ENCODE measurements around the gene NAB2. TPM values are rescaled to one million over a fixed set of nuclear protein-coding genes. Genes with fewer than 3 reads are reported as not detected.

The NAB2 gene
- total RNA-seq, 2 donors from 2014 or later: 19.0 to 65.5 TPM

- Histone ChIP-seq H3K4me1 (replicated peaks) (no peaks in the 10 kb centered on the region), H3K9me3 (no peaks in the 10 kb centered on the region), H3K27me3 (replicated peaks; ENCODE audit: insufficient read depth) (no peaks in the 10 kb centered on the region), H3K4me3 (no peak overlapping the region), H3K36me3 (no peaks in the 10 kb centered on the region), H3K27ac (no peak overlapping the region)
- no peak for TF ChIP-seq CTCF (IDR thresholded peaks at IDR 0.05)
- no peak for TF ChIP-seq POLR2A (IDR thresholded peaks at IDR 0.05)
- no peak for TF ChIP-seq POLR2AphosphoS5 (IDR thresholded peaks at IDR 0.05)
- WGBS: 69% methylated on average over 6 of the region's 6 CpGs
- no peak for DNase-seq (ENCODE audit: low spot score)
- intact Hi-C loops (cut with DNase I): no loop called here
These were observed 44.4 kb upstream of the NAB2 start for GRCh38 chr12:57044468-57044867.

- Histone ChIP-seq H3K27ac (no peak overlapping the region), H3K36me3 (no peaks in the 10 kb centered on the region), H3K9me3 (no peaks in the 10 kb centered on the region), H3K27me3 (replicated peaks; ENCODE audit: insufficient read depth) (no peaks in the 10 kb centered on the region), H3K4me1 (replicated peaks) (no peaks in the 10 kb centered on the region), H3K4me3 (no peak overlapping the region)
- whole genome bisulfite sequencing: 77% methylated on average over 3 of the region's 3 CpGs
- intact Hi-C loops (cut with DNase I): no loop called here
- TF ChIP-seq POLR2A (IDR thresholded peaks at IDR 0.05) (no peak), CTCF (IDR thresholded peaks at IDR 0.05) (no peak), POLR2AphosphoS5 (IDR thresholded peaks at IDR 0.05) (no peak)
- DNase-seq (ENCODE audit: low spot score): no peak
These were observed 44.0 kb upstream of the NAB2 start for GRCh38 chr12:57044889-57045288.

GRCh38 chr12:57046086-57046791 lies 42.7 kb upstream of the NAB2 start:
- intact Hi-C loops (cut with DNase I): no loop called here
- H3K9me3 ChIP-seq: no peaks in the 10 kb centered on the region

GRCh38 chr12:57046947-57047890 lies 41.7 kb upstream of the NAB2 start:
- WGBS: 73% methylated on average over 10 of the region's 10 CpGs
- Histone ChIP-seq H3K36me3 (no peaks in the 10 kb centered on the region), H3K4me1 (replicated peaks) (no peaks in the 10 kb centered on the region), H3K9me3 (no peaks in the 10 kb centered on the region), H3K27ac (no peak overlapping the region), H3K4me3 (no peak overlapping the region), H3K27me3 (replicated peaks; ENCODE audit: insufficient read depth) (no peaks in the 10 kb centered on the region)
- TF ChIP-seq POLR2A (IDR thresholded peaks at IDR 0.05): no peak
- DNase-seq (ENCODE audit: low spot score): no peak
- intact Hi-C loops (cut with DNase I): no loop called here

More at GRCh38 chr12:57046086-57046791, 42.7 kb upstream of the NAB2 start:
- Histone ChIP-seq H3K27ac (no peak overlapping the region), H3K4me3 (no peak overlapping the region), H3K27me3 (replicated peaks; ENCODE audit: insufficient read depth) (no peaks in the 10 kb centered on the region), H3K36me3 (no peaks in the 10 kb centered on the region), H3K4me1 (replicated peaks) (no peaks in the 10 kb centered on the region)
- TF ChIP-seq POLR2A (IDR thresholded peaks at IDR 0.05) (no peak), CTCF (IDR thresholded peaks at IDR 0.05) (no peak), POLR2AphosphoS5 (IDR thresholded peaks at IDR 0.05) (no peak)
- whole genome bisulfite sequencing: 71% methylated on average over 6 of the region's 6 CpGs
- DNase-seq (ENCODE audit: low spot score): no peak

GRCh38 chr12:57047981-57048380 lies 40.9 kb upstream of the NAB2 start:
- Histone ChIP-seq H3K9me3 (no peaks in the 10 kb centered on the region), H3K36me3 (no peaks in the 10 kb centered on the region), H3K4me3 (no peak overlapping the region), H3K27me3 (replicated peaks; ENCODE audit: insufficient read depth) (no peaks in the 10 kb centered on the region), H3K27ac (no peak overlapping the region), H3K4me1 (replicated peaks) (no peaks in the 10 kb centered on the region)
- DNase-seq (ENCODE audit: low spot score): no peak
- TF ChIP-seq CTCF (IDR thresholded peaks at IDR 0.05) (no peak), POLR2AphosphoS5 (IDR thresholded peaks at IDR 0.05) (no peak), POLR2A (IDR thresholded peaks at IDR 0.05) (no peak)
- 67% methylated on average over 1 of the region's 1 CpG for WGBS
- intact Hi-C loops (cut with DNase I): no loop called here
